NCI-H2107 treated with DMSO at 0.1 percent for 48 hours (cell line): ENCODE results near the gene ADCY9.
A peak's percentile ranks its signal among the peaks of the same experiment; 100 is the strongest.

ENCODE experiments used
- DNase-seq: peaks from one replicate; lab custom pipeline; 2025; ENCODE audit not compliant: unreplicated experiment; lab: John Stamatoyannopoulos, UW

ADCY9 gene

GRCh38 chr16:4008116-4008515 lies 108.1 kb downstream of the ADCY9 start:
- DNase-seq, result no peak

- DNase-seq, result peak; percentile 4
These were observed 109.7 kb downstream of the ADCY9 start for GRCh38 chr16:4006397-4006999.

- no peak for DNase-seq
These were observed 110.5 kb downstream of the ADCY9 start for GRCh38 chr16:4005731-4006130.

- no peak for DNase-seq
These were observed 111.0 kb downstream of the ADCY9 start for GRCh38 chr16:4005281-4005680.

GRCh38 chr16:4004206-4004605 lies 112.0 kb downstream of the ADCY9 start:
- no peak for DNase-seq

- DNase-seq, result no peak
These were observed 112.7 kb downstream of the ADCY9 start for GRCh38 chr16:4003576-4003975.

- no peak for DNase-seq
These were observed 113.1 kb downstream of the ADCY9 start for GRCh38 chr16:4003166-4003565.

- DNase-seq, result no peak
These were observed 114.1 kb downstream of the ADCY9 start for GRCh38 chr16:4002121-4002520.

- DNase-seq, result no peak
These were observed 116.5 kb downstream of the ADCY9 start for GRCh38 chr16:3999479-4000325.

- DNase-seq, result no peak
These were observed 117.3 kb downstream of the ADCY9 start for GRCh38 chr16:3998793-3999478.

GRCh38 chr16:3997231-3997841 lies 118.9 kb downstream of the ADCY9 start:
- no peak for DNase-seq

GRCh38 chr16:3995001-3995400 lies 121.2 kb downstream of the ADCY9 start:
- no peak for DNase-seq

- no peak for DNase-seq
These were observed 123.0 kb downstream of the ADCY9 start for GRCh38 chr16:3993052-3993785.

- DNase-seq, result no peak
These were observed 123.8 kb downstream of the ADCY9 start for GRCh38 chr16:3992297-3993051.

GRCh38 chr16:3988824-3989223 lies 127.4 kb downstream of the ADCY9 start:
- DNase-seq, result no peak

- DNase-seq, result no peak
These were observed 128.2 kb downstream of the ADCY9 start for GRCh38 chr16:3988011-3988410.

- no peak for DNase-seq
These were observed 129.0 kb downstream of the ADCY9 start for GRCh38 chr16:3987231-3987630.

GRCh38 chr16:3986235-3986544 lies 130.1 kb downstream of the ADCY9 start:
- no peak for DNase-seq

- DNase-seq, result no peak
These were observed 131.9 kb downstream of the ADCY9 start for GRCh38 chr16:3984111-3985060.
